GM10847 (cell line): Measurements from ENCODE around the gene EVL.

ENCODE experiments used
- POLR2A ChIP-seq: IDR thresholded peaks from 2 replicates; pipeline ENCODE4 v1.6.1; 2011; ENCODE audit not compliant: insufficient read length; ENCODE audit errors: extremely low read depth

EVL gene

DNA sequence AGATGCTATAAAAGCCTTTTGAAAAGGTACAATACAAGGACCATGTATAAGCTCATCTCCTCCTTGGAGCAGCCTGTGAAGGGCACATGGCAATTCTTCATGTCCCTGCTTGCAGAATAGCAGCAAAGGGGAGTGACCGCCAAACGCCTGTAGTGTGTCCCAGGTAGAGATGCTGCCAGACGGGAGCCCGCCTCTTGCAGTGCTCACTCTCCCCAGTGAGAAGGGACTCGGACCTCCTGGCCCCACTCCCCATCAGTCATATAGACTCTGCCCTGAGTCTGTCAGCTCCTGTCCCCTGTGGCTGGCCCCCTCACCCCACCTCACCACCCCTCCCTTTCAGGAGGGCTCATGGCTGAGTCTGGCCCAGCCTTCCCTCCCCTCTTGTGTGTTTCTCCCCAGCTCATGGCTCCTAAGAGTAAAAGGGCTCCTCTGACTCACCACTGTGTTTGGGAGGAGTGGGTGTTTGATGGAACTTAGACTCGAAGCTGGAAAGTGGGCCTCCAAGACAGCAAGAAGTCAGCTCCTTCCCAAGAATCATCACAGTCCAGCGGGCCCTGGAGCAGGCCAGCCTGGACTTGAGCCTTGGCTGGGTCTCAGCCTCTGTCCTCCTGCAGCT is 53.3 kb downstream of the EVL start:
- no peak for TF ChIP-seq POLR2A

DNA sequence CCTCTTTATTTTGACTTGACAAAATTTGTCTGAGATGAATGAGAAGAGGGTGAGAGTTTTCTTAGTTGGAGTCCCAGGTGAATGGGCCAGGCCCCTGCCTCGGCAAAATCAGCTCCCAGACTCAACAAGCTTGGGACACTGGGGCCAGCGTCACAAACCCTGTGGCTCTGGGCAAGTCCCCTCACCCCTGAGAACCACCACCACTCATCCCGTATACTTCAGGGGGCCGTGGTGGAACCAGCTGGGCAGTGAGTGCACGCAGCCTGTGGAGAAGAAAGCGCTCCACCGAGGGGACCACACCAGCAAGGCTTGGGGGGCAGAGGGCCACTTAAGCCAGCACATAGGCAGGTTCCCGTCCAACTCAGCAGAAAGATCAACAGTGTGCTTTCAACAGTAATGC is 54.0 kb downstream of the EVL start:
- TF ChIP-seq POLR2A, result no peak

DNA sequence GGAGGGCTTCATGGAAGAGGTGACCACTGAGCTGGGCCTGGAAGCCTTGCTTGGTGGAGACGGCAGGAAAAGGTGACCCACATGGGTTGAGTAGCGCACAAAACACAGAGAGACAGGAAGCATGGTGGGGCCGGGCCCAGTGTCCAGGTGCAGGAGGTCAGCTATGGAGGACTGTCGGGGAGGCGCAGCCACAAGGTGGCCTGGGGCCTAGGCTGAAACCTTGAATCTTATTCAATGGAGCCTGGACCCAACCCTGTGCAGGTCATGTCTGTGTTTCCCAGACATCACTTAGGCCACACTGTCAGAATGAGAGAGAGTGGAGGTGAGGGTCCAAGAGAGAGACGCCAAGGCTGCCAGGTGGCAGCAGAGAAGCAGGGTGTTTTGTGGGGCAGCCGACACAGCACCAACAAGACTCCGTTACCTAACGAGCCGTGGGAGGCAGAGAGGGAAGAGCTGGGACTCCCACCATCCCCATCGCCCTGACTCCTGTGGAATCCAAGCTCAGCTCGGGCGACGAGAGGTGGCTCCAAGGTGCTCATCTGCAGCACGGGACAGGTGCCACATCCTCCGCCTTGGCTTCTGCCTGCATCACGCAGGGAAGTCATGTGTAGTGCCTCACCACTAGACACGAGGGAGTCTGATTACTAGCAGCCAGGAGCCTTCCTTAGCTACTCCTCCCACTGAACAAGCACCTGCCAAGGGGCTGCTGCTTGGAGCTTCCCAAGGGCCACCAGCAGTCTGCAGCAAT is 55.5 kb downstream of the EVL start:
- no peak for TF ChIP-seq POLR2A

- TF ChIP-seq POLR2A, result no peak
These were observed 56.6 kb downstream of the EVL start for GRCh38 chr14:100121643-100122480.

GRCh38 chr14:100122481-100123223 is 57.4 kb downstream of the EVL start:
- TF ChIP-seq POLR2A, result no peak

GRCh38 chr14:100123618-100124017 is 58.4 kb downstream of the EVL start:
- no peak for TF ChIP-seq POLR2A

- TF ChIP-seq POLR2A, result no peak
These were observed 59.4 kb downstream of the EVL start for GRCh38 chr14:100124551-100125088.

DNA sequence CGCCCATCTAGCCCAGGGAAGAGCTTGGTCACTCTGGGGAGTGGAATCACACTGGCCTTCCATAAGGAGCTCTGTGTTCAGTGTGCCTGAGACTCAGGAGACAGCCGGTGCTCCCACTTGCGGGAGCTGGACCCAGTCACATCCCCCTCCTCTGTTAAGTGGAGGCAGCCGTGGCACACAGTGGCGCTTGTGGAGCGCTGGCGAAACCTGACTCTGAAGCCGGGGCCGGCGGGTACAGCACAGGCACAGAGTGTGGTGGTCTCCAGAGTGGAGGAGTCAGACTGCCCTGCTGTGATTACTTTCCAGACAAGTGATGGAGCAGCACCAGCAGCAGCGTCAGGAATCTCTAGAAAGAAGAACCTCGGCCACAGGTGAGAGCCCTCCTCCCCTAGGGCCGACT is 61.2 kb downstream of the EVL start:
- no peak for TF ChIP-seq POLR2A

- no peak for TF ChIP-seq POLR2A
These were observed 62.7 kb downstream of the EVL start for GRCh38 chr14:100127853-100128455.

- no peak for TF ChIP-seq POLR2A
These were observed 63.5 kb downstream of the EVL start for GRCh38 chr14:100128688-100129087.

DNA sequence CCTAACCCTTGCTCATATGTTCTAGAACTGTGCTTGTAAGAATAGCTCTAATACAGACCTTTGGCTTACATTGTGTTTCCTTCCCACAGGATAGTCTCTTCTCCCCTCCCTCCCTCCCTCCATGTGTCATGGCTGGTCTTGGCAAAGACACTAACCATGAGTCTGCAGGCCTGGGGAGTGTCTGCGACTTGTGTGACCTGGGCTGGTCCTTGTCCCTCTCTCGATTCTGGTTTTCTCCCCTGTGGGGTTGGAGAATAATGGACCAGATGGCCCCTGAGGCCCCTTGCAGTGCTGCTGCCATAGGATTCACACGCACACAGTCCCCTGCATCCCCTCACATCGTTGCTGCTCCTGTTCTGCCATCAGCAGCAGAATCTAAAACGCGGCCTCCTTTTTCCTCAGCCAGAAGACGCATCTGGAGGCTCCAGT is 64.0 kb downstream of the EVL start:
- no peak for TF ChIP-seq POLR2A

DNA sequence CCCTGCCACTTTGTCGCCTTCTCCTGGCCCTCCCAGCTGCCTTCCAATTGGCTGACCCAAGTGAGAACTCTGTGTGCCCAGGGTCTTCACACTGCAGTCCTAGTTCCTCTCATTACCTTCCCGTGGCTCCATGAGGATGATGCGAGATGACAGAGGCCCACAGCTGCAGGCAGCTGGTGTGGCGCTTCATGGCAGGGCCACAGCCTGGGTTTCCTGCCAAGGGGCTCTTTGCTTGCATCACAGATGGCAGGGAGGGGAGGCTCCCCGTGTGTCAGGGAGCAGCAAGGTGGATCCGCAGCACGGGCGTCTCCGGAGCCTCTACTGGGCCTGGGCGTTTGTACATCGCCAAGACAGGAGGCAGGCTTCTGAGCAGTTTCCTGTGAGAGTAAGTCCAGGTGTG is 65.3 kb downstream of the EVL start:
- no peak for TF ChIP-seq POLR2A

GRCh38 chr14:100131181-100131580 is 66.0 kb downstream of the EVL start:
- TF ChIP-seq POLR2A, result no peak

GRCh38 chr14:100132161-100132902 is 67.1 kb downstream of the EVL start:
- TF ChIP-seq POLR2A, result no peak
